Keratinocyte (primary cell): Measurements from ENCODE around the gene ARL15. TPM values are rescaled to one million over a fixed set of nuclear protein-coding genes. Genes with fewer than 3 reads are reported as not detected.

Experiments
- DNase-seq: peaks from one replicate; pipeline ENCODE4 v3.0.0-alpha.2; 2011; ENCODE audit warnings: low read depth, missing footprints, low spot score
- FAIRE-seq: peaks from 2 replicates; lab custom pipeline; 2011; peaks lifted over from hg19 to GRCh38; lab: Jason Lieb, UNC
- H2AFZ ChIP-seq: 2 replicates; pipeline ENCODE4 v1.6.0; 2012; ENCODE audit warnings: low read length, control low read depth, inconsistent platforms; ENCODE audit not compliant: control insufficient read depth
- H3K27ac ChIP-seq: 2 replicates; pipeline ENCODE4 v1.5.1; 2011; ENCODE audit warnings: low read length; ENCODE audit not compliant: control insufficient read depth, insufficient read depth
- H3K27me3 ChIP-seq: 3 replicates; pipeline ENCODE4 v1.6.0; 2011; ENCODE audit warnings: low read length; ENCODE audit not compliant: control insufficient read depth, insufficient read depth; ENCODE audit errors: extremely low read depth
- H3K36me3 ChIP-seq, 2 experiments: 2 replicates in 1 of 2; 3 replicates in 1 of 2; pipeline ENCODE4 v1.5.1; 2011; ENCODE audit warnings: low read length in 2 of 2, mild to moderate bottlenecking in 1 of 2; ENCODE audit not compliant: control insufficient read depth in 2 of 2, insufficient read depth in 2 of 2; ENCODE audit errors: extremely low read depth in 1 of 2
- H3K4me1 ChIP-seq: 3 replicates; pipeline ENCODE4 v1.5.1; 2011; ENCODE audit warnings: low read length; ENCODE audit not compliant: control insufficient read depth, insufficient read depth; ENCODE audit errors: extremely low read depth
- H3K4me2 ChIP-seq: 3 replicates; pipeline ENCODE4 v1.6.0; 2011; ENCODE audit warnings: low read depth, low read length; ENCODE audit not compliant: control insufficient read depth, insufficient read depth; ENCODE audit errors: extremely low read depth
- H3K4me3 ChIP-seq, 3 experiments: fragments of 200-600 bp in 1 of 3; sonication (generic) in 1 of 3; 2 replicates in 2 of 3; 3 replicates in 1 of 3; pipeline ENCODE4 v1.5.1; 2011 to 2016; ENCODE audit warnings: low read length in 3 of 3, mild to moderate bottlenecking in 3 of 3, control low read depth in 2 of 3, inconsistent platforms in 1 of 3, low read depth in 1 of 3, mixed read lengths in 1 of 3, mixed run types in 1 of 3, moderate library complexity in 1 of 3; ENCODE audit not compliant: control insufficient read depth in 2 of 3, insufficient read depth in 2 of 3; ENCODE audit errors: extremely low read depth in 1 of 3
- H3K79me2 ChIP-seq: 2 replicates; pipeline ENCODE4 v1.6.0; 2012; ENCODE audit warnings: low read length; ENCODE audit not compliant: control insufficient read depth, insufficient read depth
- H3K9ac ChIP-seq: 3 replicates; pipeline ENCODE4 v1.6.0; 2011; ENCODE audit warnings: low read length; ENCODE audit not compliant: control insufficient read depth, insufficient read depth; ENCODE audit errors: extremely low read depth
- H3K9me1 ChIP-seq: 3 replicates; pipeline ENCODE4 v1.6.0; 2011; ENCODE audit warnings: low read length; ENCODE audit not compliant: control insufficient read depth, insufficient read depth; ENCODE audit errors: extremely low read depth
- H3K9me3 ChIP-seq: 2 replicates; pipeline ENCODE4 v1.5.1; 2012; ENCODE audit warnings: low read depth, low read length; ENCODE audit not compliant: control insufficient read depth
- H4K20me1 ChIP-seq: 3 replicates; pipeline ENCODE4 v1.6.0; 2011; ENCODE audit warnings: low read length; ENCODE audit not compliant: control insufficient read depth, insufficient read depth; ENCODE audit errors: extremely low read depth
- CTCF ChIP-seq, 3 experiments: IDR thresholded peaks in 1 of 3; conservative IDR thresholded peaks in 1 of 3; optimal IDR thresholded peaks in 1 of 3; 2 replicates in 2 of 3; 3 replicates in 1 of 3; pipeline versions ENCODE3 to v1.5.1; 2011; ENCODE audit warnings: low read length in 3 of 3, mild to moderate bottlenecking in 3 of 3, moderate library complexity in 2 of 3, control low read depth in 1 of 3, inconsistent platforms in 1 of 3; ENCODE audit not compliant: insufficient read depth in 2 of 3; ENCODE audit errors: extremely low read depth in 1 of 3
- EZH2 ChIP-seq: IDR thresholded peaks from one replicate; pipeline ENCODE4 v1.6.1; 2012; ENCODE audit warnings: inconsistent platforms, mild to moderate bottlenecking, low read length, moderate library complexity
- dilution Hi-C: fragments of 300-500 bp; cut with MboI; formaldehyde crosslinking; loops from one replicate; pipeline ENCODE4 v1.7.0; 2020; ENCODE audit warnings: low sequenced_read_pairs; ENCODE audit not compliant: extremely low pct_ligation_motif_present
- polyA plus RNA-seq, 5 experiments: library from polyadenylated mRNA; depleted of rRNA in 3 of 5; stranded (reverse) in 3 of 5; stranded (forward) in 1 of 5; unstranded in 1 of 5; fragments of >200 nt; gene quantifications; 1 replicate in 1 of 5; 2 replicates in 3 of 5; 3 replicates in 1 of 5; pipeline versions ENCODE4 v1.2.1 to v1.2.3, GENCODE V29; 2011 to 2012; ENCODE audit warnings: missing spikeins in 2 of 5, low read depth in 1 of 5, low replicate concordance in 1 of 5

ARL15 gene
- polyA plus RNA-seq, 1 donor (not counting 4 experiments of a cell fraction or from before 2014, with no cell fraction given) = 19.7 TPM

- no peaks in the 10 kb centered on the region for H3K4me1 ChIP-seq
- no peaks in the 10 kb centered on the region for H3K9me1 ChIP-seq
- H3K27ac ChIP-seq = no peak overlapping the region
- DNase-seq (no peak), FAIRE-seq (no peak)
- TF ChIP-seq CTCF (optimal IDR thresholded peaks at IDR 0.05 in 1 of 3, IDR thresholded peaks at IDR 0.05 in 1 of 3, conservative IDR thresholded peaks at IDR 0.05 in 1 of 3; ENCODE audit: extremely low read depth in 1 of 3, insufficient read depth in 2 of 3, low read length in 3 of 3) (no peak), EZH2 (no peak)
- dilution Hi-C loops = no loop called here
- no peaks in the 10 kb centered on the region for H3K9me3 ChIP-seq
- no peak overlapping the region for H3K4me2 ChIP-seq
- no peak overlapping the region for H3K4me3 ChIP-seq
- no peaks in the 10 kb centered on the region for H3K79me2 ChIP-seq
- no peaks in the 10 kb centered on the region for H3K27me3 ChIP-seq
- no peaks in the 10 kb centered on the region for H4K20me1 ChIP-seq
- H2AFZ ChIP-seq = no peak overlapping the region
- H3K9ac ChIP-seq = no peak overlapping the region
- H3K36me3 ChIP-seq = no peaks in the 10 kb centered on the region
Measured at GRCh38 chr5:53893626-53894025, 416.7 kb downstream of the ARL15 start.

DNA sequence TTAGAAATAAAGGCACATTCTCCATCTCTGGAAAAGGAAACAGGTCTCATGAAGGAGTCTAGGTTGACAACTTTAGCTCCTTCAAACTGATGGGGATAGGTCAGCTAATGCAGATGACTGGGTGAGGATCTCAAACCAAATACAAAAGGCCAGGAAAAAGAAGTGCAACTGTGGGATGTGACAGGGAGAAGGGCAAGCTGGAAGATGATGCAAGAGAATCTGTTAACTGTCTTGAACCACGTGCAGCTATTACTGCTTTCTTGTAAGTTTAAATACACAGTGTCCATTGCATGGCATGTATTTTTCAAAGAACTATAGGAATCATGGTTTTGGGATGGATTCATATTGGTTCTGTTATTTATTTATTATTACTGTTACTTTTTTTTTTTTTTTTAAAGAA, 418.1 kb downstream of the ARL15 start:
- Histone ChIP-seq H3K27me3 (no peaks in the 10 kb centered on the region), H3K9me1 (no peaks in the 10 kb centered on the region), H3K27ac (no peak overlapping the region), H3K4me1 (no peaks in the 10 kb centered on the region), H2AFZ (no peak overlapping the region), H3K79me2 (no peaks in the 10 kb centered on the region), H3K9ac (no peak overlapping the region), H3K4me2 (no peak overlapping the region), H3K36me3 (no peaks in the 10 kb centered on the region), H3K4me3 (no peak overlapping the region), H3K9me3 (no peaks in the 10 kb centered on the region), H4K20me1 (no peaks in the 10 kb centered on the region)
- DNase-seq = no peak
- no peak for TF ChIP-seq CTCF (optimal IDR thresholded peaks at IDR 0.05 in 1 of 3, IDR thresholded peaks at IDR 0.05 in 1 of 3, conservative IDR thresholded peaks at IDR 0.05 in 1 of 3; ENCODE audit: extremely low read depth in 1 of 3, insufficient read depth in 2 of 3, low read length in 3 of 3)
- no peak for TF ChIP-seq EZH2
- dilution Hi-C loops = no loop called here
- no peak for FAIRE-seq
